Progenitor cell of endocrine pancreas (in vitro differentiated cells): ENCODE measurements around the gene PIK3AP1. TPM values are rescaled to one million over a fixed set of nuclear protein-coding genes. Genes with fewer than 3 reads are reported as not detected.

Experiments
- DNase-seq: peaks from one replicate; pipeline ENCODE4 v3.0.0; 2021; ENCODE audit warnings: low spot score; ENCODE audit not compliant: unreplicated experiment
- H3K27ac Mint-ChIP-seq: 2 replicates; pipeline ENCODE4 v1.8.0; 2021; ENCODE audit warnings: mild to moderate bottlenecking, moderate library complexity, mixed read lengths
- H3K27me3 Mint-ChIP-seq: 2 replicates; pipeline ENCODE4 v1.8.0; 2021; ENCODE audit warnings: mixed read lengths
- H3K36me3 Mint-ChIP-seq: 2 replicates; pipeline ENCODE4 v1.8.0; 2022; ENCODE audit warnings: mixed read lengths; ENCODE audit not compliant: insufficient read depth
- H3K4me1 Mint-ChIP-seq: 2 replicates; pipeline ENCODE4 v1.8.0; 2021; ENCODE audit warnings: low read depth, mixed read lengths
- H3K4me3 Mint-ChIP-seq: 2 replicates; pipeline ENCODE4 v1.8.0; 2021; ENCODE audit warnings: low read depth, mild to moderate bottlenecking, moderate library complexity, mixed read lengths
- H3K9me3 Mint-ChIP-seq: 2 replicates; pipeline ENCODE4 v1.8.0; 2021; ENCODE audit warnings: low read depth, mixed read lengths
- total RNA-seq: library from RNA; stranded (reverse); gene quantifications from 2 replicates; pipeline ENCODE4 v1.2.1, GENCODE V29; 2021
- TF ChIP-seq, protein P1 (sequence below): fragments of 200-600 bp; sonication (generic); IDR thresholded peaks from one replicate; pipeline ENCODE4 v1.5.0; 2021; ENCODE audit warnings: antibody characterized with exemption, mild to moderate bottlenecking; ENCODE audit not compliant: unreplicated experiment

Gene PIK3AP1
- total RNA-seq, 1 donor from 2014 or later = 40.0 TPM

DNA sequence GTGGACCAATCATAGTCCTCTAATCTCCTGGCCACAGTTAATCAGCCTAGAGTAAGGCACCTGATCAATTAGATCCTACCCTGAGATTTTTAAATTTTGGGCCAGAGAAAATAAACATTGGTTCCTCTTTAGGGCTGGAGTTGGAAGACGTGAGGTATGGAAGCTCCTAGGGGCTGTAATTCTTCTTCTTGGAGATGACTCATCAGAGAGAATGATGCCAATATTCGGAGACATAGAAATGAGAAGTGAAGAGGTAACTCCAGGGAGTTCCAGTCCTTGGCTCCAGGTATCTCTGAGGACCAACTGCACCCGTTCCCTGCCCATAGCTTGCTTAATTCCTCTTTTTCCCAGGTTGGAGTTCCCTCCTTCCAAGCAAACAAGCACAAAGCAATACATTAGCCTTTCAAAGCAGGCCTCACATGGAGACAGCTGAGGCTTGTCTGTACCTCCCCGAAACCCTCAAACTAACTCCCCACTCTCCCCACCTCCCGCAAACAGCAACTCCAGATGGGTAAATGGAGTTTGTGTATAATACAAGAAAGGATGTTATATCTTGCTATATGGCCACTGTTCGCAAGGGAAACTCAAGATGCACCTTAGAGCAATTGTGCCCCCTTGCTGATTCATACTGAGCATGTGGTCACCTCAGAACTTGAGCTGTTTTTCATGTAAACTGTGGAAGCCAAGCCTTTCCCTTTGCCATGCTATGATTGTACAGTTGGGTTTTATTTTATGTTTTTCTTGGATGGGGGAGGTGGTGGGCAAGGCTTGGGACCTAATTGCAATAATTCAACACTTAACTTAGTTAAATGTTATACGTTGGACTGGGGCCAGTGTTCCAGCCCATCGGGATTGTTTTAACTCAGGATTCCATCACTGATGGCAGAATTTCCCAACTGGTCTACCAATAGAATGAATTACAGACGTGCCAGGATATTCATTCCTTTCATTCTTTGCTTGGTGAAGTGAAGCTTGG, 29.3 kb downstream of the PIK3AP1 start:
- H3K4me1 Mint-ChIP-seq = peaks cover 1% of the 10 kb centered on the region
- H3K36me3 Mint-ChIP-seq = peaks cover 8% of the 10 kb centered on the region
- H3K27me3 Mint-ChIP-seq = no peaks in the 10 kb centered on the region
- no peak overlapping the region for H3K27ac Mint-ChIP-seq
- no peak overlapping the region for H3K4me3 Mint-ChIP-seq
- TF ChIP-seq, protein P1, sequence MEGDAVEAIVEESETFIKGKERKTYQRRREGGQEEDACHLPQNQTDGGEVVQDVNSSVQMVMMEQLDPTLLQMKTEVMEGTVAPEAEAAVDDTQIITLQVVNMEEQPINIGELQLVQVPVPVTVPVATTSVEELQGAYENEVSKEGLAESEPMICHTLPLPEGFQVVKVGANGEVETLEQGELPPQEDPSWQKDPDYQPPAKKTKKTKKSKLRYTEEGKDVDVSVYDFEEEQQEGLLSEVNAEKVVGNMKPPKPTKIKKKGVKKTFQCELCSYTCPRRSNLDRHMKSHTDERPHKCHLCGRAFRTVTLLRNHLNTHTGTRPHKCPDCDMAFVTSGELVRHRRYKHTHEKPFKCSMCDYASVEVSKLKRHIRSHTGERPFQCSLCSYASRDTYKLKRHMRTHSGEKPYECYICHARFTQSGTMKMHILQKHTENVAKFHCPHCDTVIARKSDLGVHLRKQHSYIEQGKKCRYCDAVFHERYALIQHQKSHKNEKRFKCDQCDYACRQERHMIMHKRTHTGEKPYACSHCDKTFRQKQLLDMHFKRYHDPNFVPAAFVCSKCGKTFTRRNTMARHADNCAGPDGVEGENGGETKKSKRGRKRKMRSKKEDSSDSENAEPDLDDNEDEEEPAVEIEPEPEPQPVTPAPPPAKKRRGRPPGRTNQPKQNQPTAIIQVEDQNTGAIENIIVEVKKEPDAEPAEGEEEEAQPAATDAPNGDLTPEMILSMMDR = no peak
- no peak for DNase-seq
- no peaks in the 10 kb centered on the region for H3K9me3 Mint-ChIP-seq

- no peak for DNase-seq
- peaks cover 1% of the 10 kb centered on the region for H3K4me1 Mint-ChIP-seq
- no peak overlapping the region for H3K4me3 Mint-ChIP-seq
- H3K27ac Mint-ChIP-seq = no peak overlapping the region
- TF ChIP-seq, protein P1 = no peak
- no peaks in the 10 kb centered on the region for H3K27me3 Mint-ChIP-seq
- H3K36me3 Mint-ChIP-seq = peaks cover 8% of the 10 kb centered on the region
- no peaks in the 10 kb centered on the region for H3K9me3 Mint-ChIP-seq
Observed at GRCh38 chr10:96688789-96689188, 31.5 kb downstream of the PIK3AP1 start.

- no peak for DNase-seq
- TF ChIP-seq, protein P1 = no peak
- no peak overlapping the region for H3K4me3 Mint-ChIP-seq
- no peaks in the 10 kb centered on the region for H3K27me3 Mint-ChIP-seq
- H3K27ac Mint-ChIP-seq = no peak overlapping the region
- H3K36me3 Mint-ChIP-seq = peaks cover 8% of the 10 kb centered on the region
- peaks cover 4% of the 10 kb centered on the region for H3K4me1 Mint-ChIP-seq
- H3K9me3 Mint-ChIP-seq = no peaks in the 10 kb centered on the region
Observed at GRCh38 chr10:96687317-96688012, 32.8 kb downstream of the PIK3AP1 start.

- Mint-ChIP-seq H3K4me3 (no peak overlapping the region), H3K27ac (no peak overlapping the region), H3K9me3 (no peaks in the 10 kb centered on the region), H3K36me3 (peaks cover 8% of the 10 kb centered on the region), H3K4me1 (peaks cover 5% of the 10 kb centered on the region), H3K27me3 (no peaks in the 10 kb centered on the region)
- TF ChIP-seq, protein P1 = no peak
- DNase-seq = no peak
Observed at GRCh38 chr10:96686514-96686913, 33.8 kb downstream of the PIK3AP1 start.

GRCh38 chr10:96685306-96685705, 35.0 kb downstream of the PIK3AP1 start:
- H3K27me3 Mint-ChIP-seq = no peaks in the 10 kb centered on the region
- peaks cover 7% of the 10 kb centered on the region for H3K4me1 Mint-ChIP-seq
- H3K27ac Mint-ChIP-seq = no peak overlapping the region
- H3K4me3 Mint-ChIP-seq = no peak overlapping the region
- H3K9me3 Mint-ChIP-seq = peaks cover 9% of the 10 kb centered on the region
- no peak for DNase-seq
- TF ChIP-seq, protein P1 = no peak
- H3K36me3 Mint-ChIP-seq = peaks cover 15% of the 10 kb centered on the region
